IMR-90 (cell line): ENCODE data around the gene SCARF2. TPM values are rescaled to one million over a fixed set of nuclear protein-coding genes. Genes with fewer than 3 reads are reported as not detected.

Experiments
- ATAC-seq: fragments of 200-7000 bp; cut with Tn5 transposase; 2 replicates; pipeline ENCODE4 v1.9.1; 2020; ENCODE audit warnings: low read depth, mild to moderate bottlenecking, moderate library complexity
- BruUV-seq: library from RNA; stranded (reverse); fragments of 400-500 nt; replicated peaks from 2 replicates; lab custom pipeline; 2021; lab: Mats Ljungman, UMichigan
- CTCF ChIA-PET: fragments of 300-600 bp; formaldehyde crosslinking; extraction: SDS; loops from one replicate; lab custom pipeline; 2021; ENCODE audit warnings: antibody characterized with exemption; lab: Yijun Ruan, JAX
- POLR2A ChIA-PET: fragments of 300-600 bp; sonication (Branson Sonifier 250); formaldehyde crosslinking; loops from one replicate; lab custom pipeline; 2022; ENCODE audit warnings: antibody characterized with exemption; ENCODE audit not compliant: unreplicated experiment; lab: Charles Lee
- DNase-seq: peaks from one replicate; pipeline ENCODE4 v3.0.0; 2013
- H2AFZ ChIP-seq: replicated peaks from 2 replicates; pipeline ENCODE3; 2013; ENCODE audit warnings: low read length, mild to moderate bottlenecking; ENCODE audit not compliant: poor library complexity
- H2AK5ac ChIP-seq: 2 replicates; pipeline ENCODE4 v1.6.1; 2013; ENCODE audit warnings: low read depth, low read length, inconsistent platforms
- H2AK9ac ChIP-seq: replicated peaks from 2 replicates; pipeline ENCODE3; 2013; ENCODE audit warnings: mild to moderate bottlenecking, low read depth, low read length, moderate library complexity; ENCODE audit not compliant: poor library complexity
- H2BK120ac ChIP-seq: 2 replicates; pipeline ENCODE4 v1.6.1; 2013; ENCODE audit warnings: low read depth, low read length, inconsistent platforms
- H2BK15ac ChIP-seq: 3 replicates; pipeline ENCODE4 v1.6.1; 2013; ENCODE audit warnings: low read depth, low read length, inconsistent platforms
- H2BK20ac ChIP-seq: 2 replicates; pipeline ENCODE4 v1.6.1; 2013; ENCODE audit warnings: low read depth, mild to moderate bottlenecking, inconsistent platforms, low read length, moderate library complexity
- H2BK5ac ChIP-seq: 2 replicates; pipeline ENCODE4 v1.6.1; 2013; ENCODE audit warnings: mild to moderate bottlenecking, low read depth, low read length, inconsistent platforms; ENCODE audit not compliant: poor library complexity, severe bottlenecking
- H3K14ac ChIP-seq: replicated peaks from 2 replicates; pipeline ENCODE4 v1.6.1; 2013; ENCODE audit warnings: low read depth, low read length, inconsistent platforms
- H3K18ac ChIP-seq: 2 replicates; pipeline ENCODE4 v1.6.1; 2013; ENCODE audit warnings: low read depth, low read length, control low read depth
- H3K23ac ChIP-seq: 2 replicates; pipeline ENCODE4 v1.6.1; 2013; ENCODE audit warnings: low read depth, low read length, inconsistent platforms
- H3K27ac ChIP-seq: 2 replicates; pipeline ENCODE4 v1.5.1; 2013; ENCODE audit warnings: mild to moderate bottlenecking, control low read depth, low read length; ENCODE audit not compliant: insufficient read depth
- H3K27me3 ChIP-seq: 2 replicates; pipeline ENCODE4 v1.6.1; 2013; ENCODE audit warnings: low read length; ENCODE audit not compliant: control insufficient read depth, insufficient read depth
- H3K36me3 ChIP-seq: 2 replicates; pipeline ENCODE4 v1.6.1; 2013; ENCODE audit warnings: low read length, mixed read lengths; ENCODE audit not compliant: control insufficient read depth, insufficient read depth
- H3K4ac ChIP-seq: 2 replicates; pipeline ENCODE4 v1.6.1; 2013; ENCODE audit warnings: low read depth, low read length, inconsistent platforms
- H3K4me1 ChIP-seq: 2 replicates; pipeline ENCODE4 v1.6.1; 2013; ENCODE audit warnings: low read length, mixed read lengths; ENCODE audit not compliant: control insufficient read depth, insufficient read depth
- H3K4me2 ChIP-seq: 2 replicates; pipeline ENCODE4 v1.6.1; 2013; ENCODE audit warnings: low read depth, mild to moderate bottlenecking, control low read depth, low read length, moderate library complexity
- H3K4me3 ChIP-seq: 2 replicates; pipeline ENCODE4 v1.5.1; 2013; ENCODE audit warnings: low read depth, mild to moderate bottlenecking, control low read depth, low read length, moderate library complexity; ENCODE audit not compliant: insufficient read depth
- H3K56ac ChIP-seq: 2 replicates; pipeline ENCODE4 v1.6.1; 2013; ENCODE audit warnings: low read length, inconsistent platforms; ENCODE audit not compliant: insufficient read depth; ENCODE audit errors: extremely low read depth
- H3K79me1 ChIP-seq, 2 experiments: 2 replicates each; pipeline ENCODE4 v1.6.1; 2013; ENCODE audit warnings: low read length in 2 of 2, inconsistent platforms in 1 of 2, low read depth in 1 of 2
- H3K9ac ChIP-seq: 2 replicates; pipeline ENCODE4 v1.6.1; 2013; ENCODE audit warnings: low read depth, low read length, control low read depth
- H3K9me1 ChIP-seq: 2 replicates; pipeline ENCODE4 v1.6.1; 2013; ENCODE audit warnings: low read length, inconsistent platforms; ENCODE audit not compliant: insufficient read depth
- H3K9me3 ChIP-seq: 2 replicates; pipeline ENCODE4 v1.6.1; 2013; ENCODE audit warnings: low read length; ENCODE audit not compliant: control insufficient read depth, insufficient read depth
- H4K20me1 ChIP-seq: 2 replicates; pipeline ENCODE4 v1.6.1; 2013; ENCODE audit warnings: low read length, inconsistent platforms; ENCODE audit not compliant: insufficient read depth
- H4K5ac ChIP-seq: 2 replicates; pipeline ENCODE4 v1.6.1; 2013; ENCODE audit warnings: mild to moderate bottlenecking, low read depth, low read length, control low read depth
- H4K8ac ChIP-seq, 2 experiments: 2 replicates each; pipeline ENCODE4 v1.6.1; 2013; ENCODE audit warnings: low read depth in 2 of 2, low read length in 2 of 2, control low read depth in 1 of 2, inconsistent platforms in 1 of 2
- H4K91ac ChIP-seq: 2 replicates; pipeline ENCODE4 v1.6.1; 2013; ENCODE audit warnings: low read depth, low read length, inconsistent platforms; ENCODE audit not compliant: insufficient read depth
- CEBPB ChIP-seq: IDR thresholded peaks from 2 replicates; pipeline ENCODE4 v1.6.1; 2012; ENCODE audit warnings: low read depth, low read length, improper control_type of control experiment
- CHD1 ChIP-seq: IDR thresholded peaks from 2 replicates; pipeline ENCODE4 v1.6.1; 2012; ENCODE audit warnings: low read depth, low read length, improper control_type of control experiment
- FOS ChIP-seq: fragments of 150-350 bp; IDR thresholded peaks from 2 replicates; pipeline ENCODE4 v1.6.1; 2016; ENCODE audit warnings: low read depth, low read length
- MAFK ChIP-seq: IDR thresholded peaks from 2 replicates; pipeline ENCODE4 v1.6.1; 2012; ENCODE audit warnings: low read depth, low read length, improper control_type of control experiment
- MAZ ChIP-seq: IDR thresholded peaks from 2 replicates; pipeline ENCODE4 v1.6.1; 2012; ENCODE audit warnings: low read depth, mild to moderate bottlenecking, low read length, improper control_type of control experiment, moderate library complexity, borderline replicate concordance
- MXI1 ChIP-seq: IDR thresholded peaks from 2 replicates; pipeline ENCODE4 v1.6.1; 2012; ENCODE audit warnings: low read depth, mild to moderate bottlenecking, low read length, moderate library complexity, borderline replicate concordance
- NFE2L2 ChIP-seq: fragments of 150-350 bp; IDR thresholded peaks from 2 replicates; pipeline ENCODE4 v1.6.1; 2016; ENCODE audit warnings: low read depth, mild to moderate bottlenecking, low read length
- RAD21 ChIP-seq: IDR thresholded peaks from 2 replicates; pipeline ENCODE4 v1.6.1; 2012; ENCODE audit warnings: low read length, improper control_type of control experiment
- RCOR1 ChIP-seq: IDR thresholded peaks from 2 replicates; pipeline ENCODE4 v1.6.1; 2012; ENCODE audit warnings: mild to moderate bottlenecking, low read length, improper control_type of control experiment; ENCODE audit not compliant: insufficient replicate concordance
- RFX5 ChIP-seq: IDR thresholded peaks from 2 replicates; pipeline ENCODE4 v1.8.0; 2012; ENCODE audit warnings: low read depth, mild to moderate bottlenecking, low read length, moderate library complexity
- SMC3 ChIP-seq: fragments of 150-350 bp; IDR thresholded peaks from 2 replicates; pipeline ENCODE4 v1.6.1; 2016; ENCODE audit warnings: low read depth, mild to moderate bottlenecking, antibody characterized with exemption, low read length, moderate library complexity
- WGBS, 2 experiments: methylation state at CpG; one replicate each; pipeline versions ENCODE4 v1.1.5 to v1.1.7; 2013; ENCODE audit warnings: missing lambda C conversion rate in 2 of 2; ENCODE audit not compliant: insufficient read length in 1 of 2; ENCODE audit errors: extremely low coverage in 2 of 2; 5-methylcytosine and 5-hydroxymethylcytosine counted together
- dilution Hi-C: fragments of 300-500 bp; cut with HindIII; formaldehyde crosslinking; loops from one replicate; pipeline ENCODE4 v1.14.3; 2018; ENCODE audit warnings: low sequenced_read_pairs; ENCODE audit not compliant: unreplicated experiment
- in situ Hi-C: fragments of 300-500 bp; cut with MboI; formaldehyde crosslinking; loops from 3 replicates; pipeline ENCODE4 v1.14.3; 2019; ENCODE audit warnings: low sequenced_read_pairs, inconsistent platforms, mixed read lengths
- intact Hi-C: fragments of 100-400 bp; cut with micrococcal nuclease; formaldehyde crosslinking; loops from 2 replicates; pipeline ENCODE4 v1.10.0; 2022
- polyA plus RNA-seq, 3 experiments: library from polyadenylated mRNA; depleted of rRNA; stranded (reverse); fragments of >200 nt; gene quantifications; 2 replicates each; pipeline ENCODE4 v1.2.3, GENCODE V29; 2012; ENCODE audit warnings: low replicate concordance in 1 of 3
- total RNA-seq: library from RNA; depleted of rRNA; stranded (reverse); fragments of >200 nt; gene quantifications from 2 replicates; pipeline ENCODE4 v1.2.3, GENCODE V29; 2012
- TF ChIP-seq, protein P1 (sequence below): fragments of 150-350 bp; IDR thresholded peaks from 2 replicates; pipeline ENCODE4 v1.6.1; 2016; ENCODE audit warnings: low read depth, mild to moderate bottlenecking, low read length, moderate library complexity, borderline replicate concordance
- TF ChIP-seq, protein P2 (sequence below): fragments of 150-350 bp; IDR thresholded peaks from 2 replicates; pipeline ENCODE4 v1.6.1; 2017; ENCODE audit warnings: mild to moderate bottlenecking, antibody characterized with exemption, low read length, low read depth
- TF ChIP-seq, protein P3 (sequence below): conservative IDR thresholded peaks from 2 replicates; pipeline ENCODE4 v1.5.1; 2012; ENCODE audit warnings: mild to moderate bottlenecking, low read depth, low read length, improper control_type of control experiment

SCARF2 gene
- total and polyA plus RNA-seq, 2 of the 4 experiments (the other 2 are of a cell fraction): 3.4 to 37.0 TPM

DNA sequence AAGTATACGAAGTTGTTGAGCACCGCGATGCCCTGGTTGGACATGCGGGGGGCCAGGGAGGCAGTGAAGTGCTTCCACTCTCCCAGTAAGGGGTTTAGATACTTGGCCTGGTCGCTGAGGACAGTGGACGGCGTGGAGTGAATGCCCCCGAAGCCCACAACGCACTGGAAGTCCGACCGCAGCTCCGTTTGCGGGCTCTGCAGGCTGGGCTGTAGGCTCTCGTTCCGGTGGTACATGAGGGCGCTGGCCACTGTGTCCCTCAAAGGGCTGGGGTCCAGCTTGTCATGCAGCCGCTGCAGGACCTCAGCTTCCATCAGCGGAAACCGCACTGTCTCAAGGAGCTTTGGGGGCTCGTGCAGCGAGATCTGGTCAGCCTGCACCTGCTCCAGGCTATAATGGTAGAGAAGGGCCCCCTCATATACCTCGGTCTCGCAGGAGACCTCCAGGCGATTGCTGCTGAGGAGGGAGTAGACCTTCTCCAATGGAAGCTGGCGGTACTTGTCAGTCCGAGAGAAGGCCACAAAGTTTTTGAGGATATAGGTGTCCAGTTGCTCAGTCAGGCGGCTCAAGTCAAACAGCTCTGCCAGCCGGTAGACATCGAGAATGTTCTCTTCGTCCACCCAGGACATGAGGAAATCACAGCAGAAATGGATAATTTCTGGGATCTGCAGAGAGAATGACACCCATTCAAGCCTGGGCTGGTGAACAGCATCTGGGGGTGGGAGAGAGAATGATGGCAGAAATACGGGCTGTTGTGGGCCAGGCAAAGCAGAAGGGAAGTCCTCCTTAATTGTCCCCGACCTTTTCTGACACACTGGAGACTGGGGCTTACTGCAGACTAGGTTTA, 27.5 kb upstream of the SCARF2 start:
- no peaks in the 10 kb centered on the region for H3K9me1 ChIP-seq
- no peak overlapping the region for H2BK15ac ChIP-seq
- no peak overlapping the region for H3K56ac ChIP-seq
- dilution Hi-C loops (no loop called here), in situ Hi-C loops (loop anchor here (10.0 kb wide), 1 partner anchor 50 kb away; no protein-coding TSS in a partner anchor), intact Hi-C loops (no loop called here)
- no peak overlapping the region for H3K14ac ChIP-seq
- H2BK5ac ChIP-seq: no peak overlapping the region
- H3K9me3 ChIP-seq: no peaks in the 10 kb centered on the region
- no peak overlapping the region for H3K18ac ChIP-seq
- CTCF ChIA-PET: no interaction called here
- peaks cover 40% of the 10 kb centered on the region for H3K36me3 ChIP-seq
- H2AK5ac ChIP-seq: no peak overlapping the region
- H2BK120ac ChIP-seq: no peak overlapping the region
- no TSS peak for BruUV-seq
- no peak overlapping the region for H3K27ac ChIP-seq
- H4K5ac ChIP-seq: no peak overlapping the region
- no peak overlapping the region for H3K4me3 ChIP-seq
- no peak overlapping the region for H3K4me2 ChIP-seq
- H3K4ac ChIP-seq: no peak overlapping the region
- H3K4me1 ChIP-seq: no peaks in the 10 kb centered on the region
- H4K91ac ChIP-seq: no peak overlapping the region
- no peak overlapping the region for H4K8ac ChIP-seq
- WGBS, 2 experiments: 98% methylated on average over 18 of the region's 32 CpGs; no CpG with 5 or more reads in 1 of the 2 experiments
- no peaks in the 10 kb centered on the region for H3K27me3 ChIP-seq
- H2AK9ac ChIP-seq: peak overlapping the region; percentile 45
- no peak overlapping the region for H2BK20ac ChIP-seq
- DNase-seq (no peak), ATAC-seq (no peak)
- POLR2A ChIA-PET: no interaction called here
- H3K79me1 ChIP-seq: 0 out of 4 replicates have a peak, but pooled peaks cover 0 to 6% of the 10 kb centered on the region in 2 experiments
- H3K9ac ChIP-seq: no peak overlapping the region
- no peak overlapping the region for H3K23ac ChIP-seq
- H2AFZ ChIP-seq: peak overlapping the region; percentile 45
- H4K20me1 ChIP-seq: no peaks in the 10 kb centered on the region; the same call in 1 of the 2 replicates
- TF ChIP-seq, protein P1, sequence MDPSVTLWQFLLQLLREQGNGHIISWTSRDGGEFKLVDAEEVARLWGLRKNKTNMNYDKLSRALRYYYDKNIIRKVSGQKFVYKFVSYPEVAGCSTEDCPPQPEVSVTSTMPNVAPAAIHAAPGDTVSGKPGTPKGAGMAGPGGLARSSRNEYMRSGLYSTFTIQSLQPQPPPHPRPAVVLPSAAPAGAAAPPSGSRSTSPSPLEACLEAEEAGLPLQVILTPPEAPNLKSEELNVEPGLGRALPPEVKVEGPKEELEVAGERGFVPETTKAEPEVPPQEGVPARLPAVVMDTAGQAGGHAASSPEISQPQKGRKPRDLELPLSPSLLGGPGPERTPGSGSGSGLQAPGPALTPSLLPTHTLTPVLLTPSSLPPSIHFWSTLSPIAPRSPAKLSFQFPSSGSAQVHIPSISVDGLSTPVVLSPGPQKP: no peak
- TF ChIP-seq RAD21 (no peak), MXI1 (no peak), RCOR1 (no peak), MAFK (no peak), CEBPB (no peak), CHD1 (no peak), SMC3 (no peak), MAZ (no peak), NFE2L2 (no peak), RFX5 (no peak), FOS (no peak)
- TF ChIP-seq, protein P2, sequence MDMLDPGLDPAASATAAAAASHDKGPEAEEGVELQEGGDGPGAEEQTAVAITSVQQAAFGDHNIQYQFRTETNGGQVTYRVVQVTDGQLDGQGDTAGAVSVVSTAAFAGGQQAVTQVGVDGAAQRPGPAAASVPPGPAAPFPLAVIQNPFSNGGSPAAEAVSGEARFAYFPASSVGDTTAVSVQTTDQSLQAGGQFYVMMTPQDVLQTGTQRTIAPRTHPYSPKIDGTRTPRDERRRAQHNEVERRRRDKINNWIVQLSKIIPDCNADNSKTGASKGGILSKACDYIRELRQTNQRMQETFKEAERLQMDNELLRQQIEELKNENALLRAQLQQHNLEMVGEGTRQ: no peak
- TF ChIP-seq, protein P3, sequence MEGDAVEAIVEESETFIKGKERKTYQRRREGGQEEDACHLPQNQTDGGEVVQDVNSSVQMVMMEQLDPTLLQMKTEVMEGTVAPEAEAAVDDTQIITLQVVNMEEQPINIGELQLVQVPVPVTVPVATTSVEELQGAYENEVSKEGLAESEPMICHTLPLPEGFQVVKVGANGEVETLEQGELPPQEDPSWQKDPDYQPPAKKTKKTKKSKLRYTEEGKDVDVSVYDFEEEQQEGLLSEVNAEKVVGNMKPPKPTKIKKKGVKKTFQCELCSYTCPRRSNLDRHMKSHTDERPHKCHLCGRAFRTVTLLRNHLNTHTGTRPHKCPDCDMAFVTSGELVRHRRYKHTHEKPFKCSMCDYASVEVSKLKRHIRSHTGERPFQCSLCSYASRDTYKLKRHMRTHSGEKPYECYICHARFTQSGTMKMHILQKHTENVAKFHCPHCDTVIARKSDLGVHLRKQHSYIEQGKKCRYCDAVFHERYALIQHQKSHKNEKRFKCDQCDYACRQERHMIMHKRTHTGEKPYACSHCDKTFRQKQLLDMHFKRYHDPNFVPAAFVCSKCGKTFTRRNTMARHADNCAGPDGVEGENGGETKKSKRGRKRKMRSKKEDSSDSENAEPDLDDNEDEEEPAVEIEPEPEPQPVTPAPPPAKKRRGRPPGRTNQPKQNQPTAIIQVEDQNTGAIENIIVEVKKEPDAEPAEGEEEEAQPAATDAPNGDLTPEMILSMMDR: no peak
